Brain microvascular endothelial cell (primary cell): ENCODE results near the gene TNNI3.

Source experiments
- DNase-seq: peaks from one replicate; pipeline ENCODE4 v3.0.0-alpha.2; 2020
- H3K27ac ChIP-seq: fragments of 250-450 bp; sonication (Bioruptor Pico); 2 replicates; pipeline ENCODE4 v1.5.1; 2020; ENCODE audit warnings: mild to moderate bottlenecking, moderate library complexity
- H3K27me3 ChIP-seq: fragments of 250-450 bp; sonication (Bioruptor Pico); replicated peaks from 2 replicates; pipeline ENCODE4 v1.5.1; 2020; ENCODE audit warnings: mild to moderate bottlenecking
- H3K36me3 ChIP-seq: fragments of 250-450 bp; sonication (Bioruptor Pico); replicated peaks from 2 replicates; pipeline ENCODE4 v1.5.1; 2020; ENCODE audit warnings: mild to moderate bottlenecking
- H3K4me3 ChIP-seq: 2 replicates; pipeline ENCODE4 v1.5.1; 2011; ENCODE audit warnings: low read depth, mild to moderate bottlenecking, control low read depth, low read length, moderate library complexity
- CTCF ChIP-seq: IDR thresholded peaks from 2 replicates; pipeline ENCODE4 v1.5.1; 2011; ENCODE audit warnings: low read depth, mild to moderate bottlenecking, moderate library complexity, low read length, control low read depth, inconsistent platforms; ENCODE audit errors: missing control alignments
- in situ Hi-C: cut with HindIII; loops from 2 replicates; pipeline ENCODE4 v1.10.0; 2017; ENCODE audit warnings: low sequenced_read_pairs, low pct_ligation_motif_present

The TNNI3 gene

GRCh38 chr19:55134736-55135135 is 22.8 kb downstream of the TNNI3 start:
- Histone ChIP-seq H3K27ac (no peak overlapping the region), H3K27me3 (no peaks in the 10 kb centered on the region), H3K36me3 (no peaks in the 10 kb centered on the region), H3K4me3 (no peak overlapping the region)
- no peak for DNase-seq
- no peak for TF ChIP-seq CTCF
- in situ Hi-C loops = no loop called here

GRCh38 chr19:55133639-55134444 is 23.7 kb downstream of the TNNI3 start:
- Histone ChIP-seq H3K4me3 (no peak overlapping the region), H3K36me3 (no peaks in the 10 kb centered on the region), H3K27ac (no peak overlapping the region), H3K27me3 (no peaks in the 10 kb centered on the region)
- TF ChIP-seq CTCF = no peak
- no peak for DNase-seq
- in situ Hi-C loops = no loop called here

GRCh38 chr19:55132453-55133129 is 24.9 kb downstream of the TNNI3 start:
- Histone ChIP-seq H3K36me3 (no peaks in the 10 kb centered on the region), H3K27ac (no peak overlapping the region), H3K4me3 (no peak overlapping the region), H3K27me3 (no peaks in the 10 kb centered on the region)
- no peak for TF ChIP-seq CTCF
- in situ Hi-C loops = no loop called here
- no peak for DNase-seq

- no peak overlapping the region for H3K27ac ChIP-seq
- no peaks in the 10 kb centered on the region for H3K36me3 ChIP-seq
- no peak for DNase-seq
- H3K27me3 ChIP-seq = no peaks in the 10 kb centered on the region
- no peak overlapping the region for H3K4me3 ChIP-seq
- no peak for TF ChIP-seq CTCF
- in situ Hi-C loops = no loop called here
Measured at GRCh38 chr19:55131421-55131820, 26.1 kb downstream of the TNNI3 start.

GRCh38 chr19:55119053-55119452 is 38.5 kb downstream of the TNNI3 start:
- no peak for TF ChIP-seq CTCF
- in situ Hi-C loops = loop anchor here (10.0 kb wide), 1 partner anchor 56 kb away; no protein-coding TSS in a partner anchor
- H3K4me3 ChIP-seq = no peak overlapping the region
- peaks cover 2% of the 10 kb centered on the region for H3K27me3 ChIP-seq
- DNase-seq = no peak
- no peak overlapping the region for H3K27ac ChIP-seq
- H3K36me3 ChIP-seq = no peaks in the 10 kb centered on the region
